Lower lobe of right lung (tissue), 2 donors: ENCODE data around the gene LTB4R2. TPM values are rescaled to one million over a fixed set of nuclear protein-coding genes. Genes with fewer than 3 reads are reported as not detected.

ENCODE experiments used
- ATAC-seq, 2 donors: fragments of 200-7000 bp; cut with Tn5 transposase; one replicate each; pipeline ENCODE4 v1.9.1; 2020 to 2022; ENCODE audit warnings: mild to moderate bottlenecking in 2 of 2, moderate library complexity in 2 of 2
- DNase-seq: peaks from one replicate; pipeline ENCODE4 v3.0.0-alpha.2; 2020
- H3K27ac ChIP-seq: fragments of 200-600 bp; one replicate; pipeline ENCODE4 v1.8.0; 2022
- H3K27me3 ChIP-seq: fragments of 200-600 bp; one replicate; pipeline ENCODE4 v1.8.0; 2022; ENCODE audit warnings: low read depth
- H3K36me3 ChIP-seq: fragments of 200-600 bp; one replicate; pipeline ENCODE4 v1.8.0; 2022; ENCODE audit warnings: mild to moderate bottlenecking
- H3K4me1 ChIP-seq: fragments of 200-600 bp; one replicate; pipeline ENCODE4 v1.8.0; 2022
- H3K4me3 ChIP-seq: fragments of 200-600 bp; one replicate; pipeline ENCODE4 v1.8.0; 2022; ENCODE audit warnings: mild to moderate bottlenecking
- H3K9me3 ChIP-seq: fragments of 200-600 bp; one replicate; pipeline ENCODE4 v1.8.0; 2022
- intact Hi-C: fragments of 100-400 bp; cut with DNase I; formaldehyde crosslinking; loops from one replicate; pipeline ENCODE4 v1.11.0; 2022
- total RNA-seq: library from RNA; stranded (reverse); fragmentation: NEBNext Ultra II Directional; extraction: Animal tissue kit (Norgen Biotek cat#: 25700); gene quantifications from one replicate; pipeline ENCODE4 v1.2.1, GENCODE V29; 2021
- TF ChIP-seq, protein P1 (sequence below): fragments of 200-600 bp; IDR thresholded peaks from one replicate; pipeline ENCODE4 v1.8.0; 2022; ENCODE audit warnings: antibody characterized with exemption, mild to moderate bottlenecking
- donor health status: DM: no; HTN: yes; CAD: no; lungs with severe emphysema.

Gene LTB4R2
- total RNA-seq, 1 donor from 2014 or later, result 5.9 TPM

- H3K4me1 ChIP-seq, result no peaks in the 10 kb centered on the region
- TF ChIP-seq, protein P1, sequence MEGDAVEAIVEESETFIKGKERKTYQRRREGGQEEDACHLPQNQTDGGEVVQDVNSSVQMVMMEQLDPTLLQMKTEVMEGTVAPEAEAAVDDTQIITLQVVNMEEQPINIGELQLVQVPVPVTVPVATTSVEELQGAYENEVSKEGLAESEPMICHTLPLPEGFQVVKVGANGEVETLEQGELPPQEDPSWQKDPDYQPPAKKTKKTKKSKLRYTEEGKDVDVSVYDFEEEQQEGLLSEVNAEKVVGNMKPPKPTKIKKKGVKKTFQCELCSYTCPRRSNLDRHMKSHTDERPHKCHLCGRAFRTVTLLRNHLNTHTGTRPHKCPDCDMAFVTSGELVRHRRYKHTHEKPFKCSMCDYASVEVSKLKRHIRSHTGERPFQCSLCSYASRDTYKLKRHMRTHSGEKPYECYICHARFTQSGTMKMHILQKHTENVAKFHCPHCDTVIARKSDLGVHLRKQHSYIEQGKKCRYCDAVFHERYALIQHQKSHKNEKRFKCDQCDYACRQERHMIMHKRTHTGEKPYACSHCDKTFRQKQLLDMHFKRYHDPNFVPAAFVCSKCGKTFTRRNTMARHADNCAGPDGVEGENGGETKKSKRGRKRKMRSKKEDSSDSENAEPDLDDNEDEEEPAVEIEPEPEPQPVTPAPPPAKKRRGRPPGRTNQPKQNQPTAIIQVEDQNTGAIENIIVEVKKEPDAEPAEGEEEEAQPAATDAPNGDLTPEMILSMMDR, result no peak
- H3K4me3 ChIP-seq, result no peak overlapping the region
- no peaks in the 10 kb centered on the region for H3K9me3 ChIP-seq
- H3K27ac ChIP-seq, result no peak overlapping the region
- H3K36me3 ChIP-seq, result peaks cover 56% of the 10 kb centered on the region
- intact Hi-C loops, result loop anchor here (10.0 kb wide), 1 partner anchor 45 kb away; the partner anchor contains the start of gene TINF2
- DNase-seq, result no peak
- H3K27me3 ChIP-seq, result no peaks in the 10 kb centered on the region
- no peak for ATAC-seq
These were observed 20.2 kb upstream of the LTB4R2 start for GRCh38 chr14:24289649-24290280.

GRCh38 chr14:24290746-24291145, 19.2 kb upstream of the LTB4R2 start:
- no peaks in the 10 kb centered on the region for H3K4me1 ChIP-seq
- DNase-seq (no peak), ATAC-seq (no peak)
- H3K27me3 ChIP-seq, result no peaks in the 10 kb centered on the region
- TF ChIP-seq, protein P1, result no peak
- no peaks in the 10 kb centered on the region for H3K9me3 ChIP-seq
- H3K36me3 ChIP-seq, result peaks cover 66% of the 10 kb centered on the region
- no peak overlapping the region for H3K27ac ChIP-seq
- H3K4me3 ChIP-seq, result no peak overlapping the region
- intact Hi-C loops, result loop anchor here (10.0 kb wide), 1 partner anchor 46 kb away; the partner anchor contains the start of gene TINF2

DNA sequence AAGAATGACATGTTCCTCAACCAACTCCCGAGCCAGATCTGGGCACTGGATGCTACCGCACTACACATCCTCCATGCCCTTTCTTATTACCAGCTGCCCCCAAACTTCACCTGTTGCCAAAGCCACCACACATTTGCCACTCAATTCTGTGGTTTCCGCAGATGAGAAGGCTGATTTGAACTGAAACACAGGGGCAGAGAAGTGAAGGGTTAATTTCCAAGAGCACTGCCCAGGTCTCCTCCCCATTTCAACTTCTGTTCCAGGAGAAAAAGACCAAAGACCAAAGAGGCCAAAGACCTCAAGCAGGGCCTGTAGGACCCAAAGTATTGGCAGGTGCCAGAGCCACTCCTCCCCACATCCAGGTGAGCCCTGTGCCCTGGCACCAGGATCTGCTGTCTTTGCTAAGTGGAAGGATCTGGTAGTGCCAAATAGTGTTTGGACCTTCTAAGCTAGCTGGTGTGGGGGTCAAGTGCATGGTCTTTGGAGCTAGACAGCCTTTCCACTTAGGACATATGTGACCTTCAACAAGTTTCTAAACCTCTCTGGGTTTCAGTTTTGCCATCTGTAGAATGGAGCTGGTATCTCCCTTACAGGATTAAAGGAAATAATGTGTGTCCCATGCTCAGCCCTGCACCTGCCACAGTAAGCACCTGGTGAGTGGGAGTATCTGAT, 18.4 kb upstream of the LTB4R2 start:
- ATAC-seq, result no peak
- no peaks in the 10 kb centered on the region for H3K27me3 ChIP-seq
- H3K4me1 ChIP-seq, result peaks cover 2% of the 10 kb centered on the region
- H3K27ac ChIP-seq, result no peak overlapping the region
- H3K36me3 ChIP-seq, result peaks cover 75% of the 10 kb centered on the region
- H3K4me3 ChIP-seq, result no peak overlapping the region
- intact Hi-C loops, result loop anchor here (10.0 kb wide), 1 partner anchor 47 kb away; the partner anchor contains the start of gene TINF2
- DNase-seq, result no peak
- TF ChIP-seq, protein P1, result no peak
- H3K9me3 ChIP-seq, result no peaks in the 10 kb centered on the region

DNA sequence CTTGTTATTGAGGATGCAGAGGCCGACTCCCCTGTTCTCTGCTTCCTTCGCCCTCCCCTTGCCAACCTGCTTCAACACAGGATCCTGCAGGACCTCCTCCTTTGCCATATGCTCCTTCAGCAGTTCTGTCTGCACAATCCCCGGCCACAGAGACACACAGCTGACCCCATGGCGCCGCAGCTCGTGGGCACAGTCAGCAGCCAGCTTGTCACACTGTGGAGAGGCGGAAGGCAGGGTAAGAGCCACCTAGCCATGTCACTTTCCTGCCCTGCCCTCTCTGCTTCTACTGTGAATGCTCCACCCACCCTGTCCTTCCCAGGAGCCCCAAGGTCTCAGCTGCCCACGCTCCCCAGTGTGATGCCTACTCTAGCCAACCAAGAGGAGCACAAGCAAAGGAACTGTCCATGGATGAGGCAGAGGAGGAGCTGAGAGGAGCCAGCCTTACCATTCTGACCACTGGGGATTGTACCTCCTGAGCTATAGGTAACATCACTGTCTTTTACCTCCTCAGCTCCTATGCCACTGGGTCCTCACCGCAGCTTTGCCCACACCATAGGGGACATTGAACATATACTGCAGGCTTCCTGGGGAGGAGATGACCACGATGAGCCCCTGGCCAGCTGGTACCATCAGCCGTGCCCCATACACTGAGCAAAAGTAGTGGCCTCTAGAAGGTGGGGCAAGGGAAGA, 17.7 kb upstream of the LTB4R2 start:
- intact Hi-C loops, result loop anchor here (10.0 kb wide), 1 partner anchor 47 kb away; the partner anchor contains the start of gene TINF2
- H3K27me3 ChIP-seq, result no peaks in the 10 kb centered on the region
- no peaks in the 10 kb centered on the region for H3K9me3 ChIP-seq
- H3K4me1 ChIP-seq, result peaks cover 9% of the 10 kb centered on the region
- no peak overlapping the region for H3K27ac ChIP-seq
- TF ChIP-seq, protein P1, result no peak
- ATAC-seq (no peak), DNase-seq (no peak)
- no peak overlapping the region for H3K4me3 ChIP-seq
- peaks cover 77% of the 10 kb centered on the region for H3K36me3 ChIP-seq

DNA sequence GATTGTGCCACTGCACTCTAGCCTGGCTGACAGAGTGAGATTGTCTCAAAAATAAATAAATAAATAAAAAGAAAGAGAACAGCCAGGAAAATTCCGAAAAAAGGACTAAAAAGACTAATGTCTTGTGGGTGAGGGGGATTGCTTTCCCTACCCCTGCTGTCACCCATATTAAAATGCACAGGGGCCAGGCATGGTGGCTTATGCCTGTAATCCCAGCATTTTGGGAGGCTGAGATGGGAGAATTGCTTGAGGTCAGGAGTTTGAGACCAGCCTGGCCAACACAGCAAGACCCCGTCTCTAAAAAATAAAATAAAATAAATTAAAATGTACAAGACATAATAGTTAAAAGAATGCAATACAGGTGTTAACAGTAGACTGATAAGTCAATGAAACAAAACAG, 16.4 kb upstream of the LTB4R2 start:
- Histone ChIP-seq H3K4me3 (no peak overlapping the region), H3K4me1 (peaks cover 13% of the 10 kb centered on the region), H3K36me3 (peaks cover 77% of the 10 kb centered on the region), H3K27me3 (no peaks in the 10 kb centered on the region), H3K9me3 (no peaks in the 10 kb centered on the region), H3K27ac (no peak overlapping the region)
- ATAC-seq, result no peak
- intact Hi-C loops, result loop anchor here (10.0 kb wide), 1 partner anchor 49 kb away; the partner anchor contains the start of gene TINF2
- TF ChIP-seq, protein P1, result no peak
- no peak for DNase-seq
